GM23338 (cell line): ENCODE data around the gene UBAC1. TPM values are rescaled to one million over a fixed set of nuclear protein-coding genes. Genes with fewer than 3 reads are reported as not detected.
A peak's percentile ranks its signal among the peaks of the same experiment; 100 is the strongest.

Experiments used
- ATAC-seq: fragments of 200-7000 bp; cut with Tn5 transposase; 3 replicates; pipeline ENCODE4 v1.9.1; 2020
- DNase-seq: peaks from one replicate; pipeline ENCODE4 v3.0.0-alpha.2; 2015; ENCODE audit warnings: low spot score
- H2AFZ ChIP-seq: fragments of 200-600 bp; sonication (generic); 2 replicates; pipeline ENCODE4 v1.8.0; 2016; ENCODE audit warnings: antibody characterized with exemption, mild to moderate bottlenecking, moderate library complexity
- H3F3A ChIP-seq: fragments of 200-600 bp; sonication (generic); replicated peaks from 2 replicates; pipeline ENCODE4 v1.8.0; 2017; ENCODE audit warnings: antibody characterized with exemption, mixed run types, low read depth
- H3K27ac ChIP-seq: fragments of 200-600 bp; sonication (generic); 2 replicates; pipeline ENCODE4 v1.6.1; 2016; ENCODE audit warnings: low read depth
- H3K27me3 ChIP-seq: fragments of 200-600 bp; sonication (generic); 2 replicates; pipeline ENCODE4 v1.8.0; 2016; ENCODE audit warnings: mild to moderate bottlenecking, mixed run types, moderate library complexity; ENCODE audit not compliant: insufficient read depth
- H3K36me3 ChIP-seq: fragments of 200-600 bp; sonication (generic); 2 replicates; pipeline ENCODE4 v1.8.0; 2016; ENCODE audit warnings: mild to moderate bottlenecking; ENCODE audit not compliant: insufficient read depth
- H3K4me1 ChIP-seq: fragments of 200-600 bp; sonication (generic); 2 replicates; pipeline ENCODE4 v1.8.0; 2016; ENCODE audit warnings: mild to moderate bottlenecking, moderate library complexity; ENCODE audit not compliant: insufficient read depth
- H3K4me2 ChIP-seq: fragments of 200-600 bp; sonication (generic); 2 replicates; pipeline ENCODE4 v1.7.1; 2017; ENCODE audit warnings: mixed run types
- H3K4me3 ChIP-seq: fragments of 200-600 bp; sonication (generic); 2 replicates; pipeline ENCODE4 v1.6.1; 2016; ENCODE audit warnings: mixed run types
- H3K79me2 ChIP-seq: fragments of 200-600 bp; sonication (generic); replicated peaks from 2 replicates; pipeline ENCODE4 v1.8.0; 2017; ENCODE audit warnings: mild to moderate bottlenecking; ENCODE audit not compliant: insufficient read depth
- H3K9me2 ChIP-seq: fragments of 200-600 bp; sonication (generic); 2 replicates; pipeline ENCODE4 v1.8.0; 2017; ENCODE audit not compliant: insufficient read depth
- H4K20me1 ChIP-seq: fragments of 200-600 bp; sonication (generic); replicated peaks from 2 replicates; pipeline ENCODE4 v1.8.0; 2017; ENCODE audit warnings: mild to moderate bottlenecking; ENCODE audit not compliant: insufficient read depth
- H3K27ac Mint-ChIP-seq: 2 replicates; pipeline ENCODE4 v1.8.0; 2020; ENCODE audit warnings: inconsistent platforms, mild to moderate bottlenecking, moderate library complexity, mixed read lengths
- H3K27me3 Mint-ChIP-seq: 3 replicates; pipeline ENCODE4 v1.8.0; 2022; ENCODE audit warnings: low read depth, mild to moderate bottlenecking, moderate library complexity, mixed read lengths, inconsistent platforms; ENCODE audit not compliant: insufficient read depth, poor library complexity
- H3K36me3 Mint-ChIP-seq: 3 replicates; pipeline ENCODE4 v1.8.0; 2021; ENCODE audit warnings: low read depth, mild to moderate bottlenecking, inconsistent platforms, moderate library complexity, mixed read lengths
- H3K4me1 Mint-ChIP-seq: 3 replicates; pipeline ENCODE4 v1.8.0; 2020; ENCODE audit warnings: mild to moderate bottlenecking, inconsistent platforms, mixed read lengths
- H3K4me3 Mint-ChIP-seq: 3 replicates; pipeline ENCODE4 v1.8.0; 2021; ENCODE audit warnings: moderate library complexity, mild to moderate bottlenecking, inconsistent platforms, mixed read lengths
- H3K9me3 Mint-ChIP-seq: 3 replicates; pipeline ENCODE4 v1.8.0; 2020; ENCODE audit warnings: moderate library complexity, mild to moderate bottlenecking, inconsistent platforms, mixed read lengths
- CREB1 ChIP-seq: fragments of 250-450 bp; sonication (Bioruptor Pico); IDR thresholded peaks from 2 replicates; pipeline ENCODE4 v1.5.0; 2020; ENCODE audit warnings: low read depth, mild to moderate bottlenecking, moderate library complexity
- EZH2 ChIP-seq: fragments of 200-600 bp; sonication (generic); IDR thresholded peaks from one replicate; pipeline ENCODE4 v1.8.0; 2017; ENCODE audit warnings: antibody characterized with exemption, mild to moderate bottlenecking, low read depth; ENCODE audit not compliant: unreplicated experiment
- EZH2phosphoT487 ChIP-seq: fragments of 200-600 bp; sonication (generic); IDR thresholded peaks from one replicate; pipeline ENCODE4 v1.8.1; 2018; ENCODE audit warnings: antibody characterized with exemption; ENCODE audit not compliant: unreplicated experiment
- JUNB ChIP-seq: IDR thresholded peaks from one replicate; pipeline ENCODE4 v1.6.1; 2016; ENCODE audit warnings: antibody characterized with exemption; ENCODE audit not compliant: unreplicated experiment
- NANOG ChIP-seq: IDR thresholded peaks from 2 replicates; pipeline ENCODE4 v1.6.1; 2016; ENCODE audit warnings: antibody characterized with exemption, borderline replicate concordance
- POLR2AphosphoS5 ChIP-seq: IDR thresholded peaks from 2 replicates; pipeline ENCODE4 v1.6.1; 2016; ENCODE audit warnings: antibody characterized with exemption, low read depth
- REST ChIP-seq: IDR thresholded peaks from one replicate; pipeline ENCODE4 v1.6.1; 2018; ENCODE audit warnings: antibody characterized with exemption; ENCODE audit not compliant: unreplicated experiment
- STAT1 ChIP-seq: IDR thresholded peaks from one replicate; pipeline ENCODE4 v1.6.1; 2016; ENCODE audit warnings: antibody characterized with exemption; ENCODE audit not compliant: unreplicated experiment
- ZNF114 ChIP-seq: fragments of 250-450 bp; sonication (Bioruptor Pico); IDR thresholded peaks from 2 replicates; pipeline ENCODE4 v1.5.0; 2020; ENCODE audit warnings: mild to moderate bottlenecking, moderate library complexity
- ZNF331 ChIP-seq: fragments of 250-450 bp; sonication (Bioruptor Pico); IDR thresholded peaks from 2 replicates; pipeline ENCODE4 v1.5.0; 2020; ENCODE audit warnings: low read depth, mild to moderate bottlenecking, moderate library complexity
- ZNF462 ChIP-seq: fragments of 250-450 bp; sonication (Bioruptor Pico); IDR thresholded peaks from 2 replicates; pipeline ENCODE4 v1.5.0; 2020; ENCODE audit warnings: mild to moderate bottlenecking, moderate library complexity
- polyA plus RNA-seq: library from polyadenylated mRNA; unstranded; fragments of >200 nt; fragmentation: Nextera tagmentation; extraction: Ambion mirVana; gene quantifications from 2 replicates; pipeline ENCODE4 v1.2.1, GENCODE V29; 2016
- total RNA-seq: library from RNA; depleted of rRNA; stranded (reverse); fragments of >200 nt; shearing (Covaris generic); gene quantifications from 2 replicates; pipeline ENCODE4 v1.2.3, GENCODE V29; 2014

Gene UBAC1
- total and polyA plus RNA-seq, 2 experiments from 2014 or later, result 63.2 to 86.6 TPM

- TF ChIP-seq ZNF462 (CRISPR knock-in tag), result no peak
Measured at GRCh38 chr9:135990468-135991429, 29.6 kb upstream of the UBAC1 start (continued).

DNA sequence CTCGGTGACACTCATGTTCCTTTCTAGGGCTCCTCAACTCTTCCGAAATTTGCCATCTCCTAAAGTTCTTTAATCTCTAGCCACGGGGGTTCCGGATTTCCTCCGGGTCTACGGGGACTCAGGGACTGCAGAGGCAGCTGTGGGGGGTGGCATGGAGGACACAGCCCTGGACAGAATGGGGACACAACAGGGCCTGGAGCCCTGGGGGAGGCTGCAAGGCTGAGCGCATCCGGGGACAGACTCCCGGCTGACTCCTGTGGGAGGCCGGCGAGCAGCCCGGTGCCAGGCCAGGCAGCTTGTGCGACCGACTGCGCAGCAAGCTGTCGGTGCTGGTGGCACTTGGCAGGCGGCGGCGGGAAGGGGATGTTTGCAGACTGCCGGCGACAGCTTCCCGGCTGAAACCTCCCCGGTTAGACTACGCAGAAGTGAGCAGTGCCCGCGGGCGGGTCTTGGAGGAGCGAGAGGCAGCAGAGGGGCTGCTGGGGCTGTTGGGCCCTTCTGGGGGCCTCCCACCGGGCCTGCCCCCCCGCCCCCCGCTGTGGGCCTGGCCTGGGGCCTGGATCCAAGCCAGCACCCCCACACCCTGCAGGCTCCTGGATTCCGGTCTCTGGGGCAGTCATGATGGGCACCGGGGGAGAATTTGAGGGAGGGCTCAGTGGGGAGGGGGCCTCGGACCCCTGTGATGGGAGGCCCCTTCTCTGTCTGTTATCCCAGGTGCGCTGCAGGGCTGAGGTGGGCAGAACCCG, 28.7 kb upstream of the UBAC1 start:
- H3K4me3 ChIP-seq, result no peak overlapping the region
- H3K27me3 Mint-ChIP-seq, result peaks cover 13% of the 10 kb centered on the region
- H3K36me3 Mint-ChIP-seq, result no peaks in the 10 kb centered on the region
- ATAC-seq, result peak; percentile 1; the same call in 2 of the 3 replicates
- H3K27me3 ChIP-seq, result no peaks in the 10 kb centered on the region
- H3K9me2 ChIP-seq, result no peaks in the 10 kb centered on the region
- no peaks in the 10 kb centered on the region for H4K20me1 ChIP-seq
- H2AFZ ChIP-seq, result no peak overlapping the region
- H3K4me1 ChIP-seq, result peaks cover 31% of the 10 kb centered on the region; the same call in 1 of the 2 replicates
- no peaks in the 10 kb centered on the region for H3K79me2 ChIP-seq
- H3K36me3 ChIP-seq, result no peaks in the 10 kb centered on the region
- H3K4me3 Mint-ChIP-seq, result no peak overlapping the region
- H3K4me2 ChIP-seq, result peak overlapping the region; percentile 43; the same call in 1 of the 2 replicates
- peaks cover 7% of the 10 kb centered on the region for H3F3A ChIP-seq
- no peak overlapping the region for H3K27ac Mint-ChIP-seq
- no peaks in the 10 kb centered on the region for H3K9me3 Mint-ChIP-seq
- H3K4me1 Mint-ChIP-seq, result peaks cover 22% of the 10 kb centered on the region
- H3K27ac ChIP-seq, result no peak overlapping the region
- no peak for DNase-seq
- TF ChIP-seq REST (no peak), ZNF114 (CRISPR knock-in tag) (no peak), ZNF331 (no peak), NANOG (no peak), EZH2 (no peak), EZH2phosphoT487 (no peak), CREB1 (CRISPR knock-in tag) (no peak), JUNB (no peak), POLR2AphosphoS5 (no peak), STAT1 (no peak)
